ENCODE results near the gene PLPP7.
"Not testable (repeated sequence)": the region's sequence is repeated elsewhere in the genome, so short reads cannot be mapped to it uniquely, and the experiment has no call there.

Gene PLPP7

DNA sequence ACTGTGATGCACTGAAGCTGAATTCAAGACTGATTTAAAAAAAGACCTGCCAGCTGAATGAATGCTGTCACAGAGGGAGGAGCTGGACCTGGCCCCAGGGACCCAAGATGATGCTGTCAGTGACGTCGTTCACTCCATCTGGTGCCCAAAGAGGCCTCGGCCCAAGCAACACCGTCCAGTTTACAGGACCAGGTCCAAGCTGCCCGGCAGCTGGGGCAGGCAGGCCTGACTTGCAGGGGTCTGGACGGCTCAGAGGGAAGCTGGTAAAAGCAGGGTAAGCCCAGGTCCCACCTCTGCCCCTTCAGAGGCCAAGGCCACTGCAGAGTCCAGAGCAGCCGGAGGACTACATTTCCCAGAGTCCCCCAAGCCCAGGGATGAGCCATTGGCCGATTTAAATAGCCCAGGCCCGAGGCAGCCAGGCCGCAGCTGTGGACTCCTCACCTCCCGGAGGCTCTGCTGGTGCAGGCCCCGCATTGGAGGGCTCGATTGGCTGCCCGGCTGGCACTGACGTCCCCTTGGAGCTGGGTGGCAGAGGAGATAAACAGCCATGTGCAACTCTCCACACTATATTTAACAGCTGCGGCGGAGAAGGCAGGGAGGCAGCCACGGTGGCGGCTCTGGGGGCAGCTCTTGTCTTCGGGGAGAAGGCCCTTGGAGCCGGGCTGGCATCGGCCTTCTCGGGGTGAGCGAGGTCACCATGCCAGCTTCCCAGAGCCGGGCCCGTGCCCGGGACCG, at the start of gene PLPP7:
Gene PLPP7 (plus strand): TSS at position 423 of the 735 bp plus-strand sequence. CDS start 275 bp downstream, at position 698.
- DNase-seq, result no peak

DNA sequence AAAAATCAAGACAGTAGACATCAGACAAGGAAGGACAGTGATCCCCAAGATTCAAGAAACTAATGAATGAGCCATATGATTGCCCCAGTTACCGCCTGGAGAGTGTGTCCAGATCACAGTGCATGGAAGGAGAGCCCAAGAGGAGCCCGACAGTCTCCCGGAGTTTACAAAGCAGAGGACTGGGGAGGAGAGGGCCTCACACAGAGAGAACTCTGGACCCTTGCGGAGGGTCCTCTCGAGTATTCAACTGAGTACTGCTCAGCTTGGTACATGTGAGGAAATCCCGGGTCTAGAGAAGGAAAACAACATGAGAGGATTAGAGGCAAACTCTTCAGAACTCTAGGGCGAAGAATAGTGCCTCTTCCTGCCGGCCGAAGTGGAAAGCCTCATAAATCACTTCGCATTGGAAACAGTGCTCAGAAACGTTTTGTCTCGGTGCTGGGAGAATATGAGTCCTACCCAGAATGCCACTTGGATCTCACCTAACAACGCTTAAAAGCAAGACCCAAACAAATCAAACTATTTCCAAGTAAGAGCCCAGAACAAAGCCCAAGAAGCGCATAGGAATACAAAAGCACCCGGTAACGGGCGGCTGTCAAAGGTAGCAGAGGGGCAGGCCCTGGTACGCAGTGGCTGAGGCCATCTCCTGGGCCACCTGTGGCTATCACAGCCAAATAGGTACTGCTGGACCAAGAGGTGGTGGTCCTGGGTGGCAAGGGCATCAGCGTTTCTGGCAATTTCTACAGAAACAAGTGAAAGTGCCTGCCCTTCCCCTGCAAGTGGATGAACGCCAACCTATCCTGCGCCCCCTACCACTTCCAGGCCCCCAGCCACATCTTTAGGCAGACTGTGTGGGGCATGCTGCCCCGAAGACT, 49.2 kb upstream of the PLPP7 start:
- no peak for DNase-seq

DNA sequence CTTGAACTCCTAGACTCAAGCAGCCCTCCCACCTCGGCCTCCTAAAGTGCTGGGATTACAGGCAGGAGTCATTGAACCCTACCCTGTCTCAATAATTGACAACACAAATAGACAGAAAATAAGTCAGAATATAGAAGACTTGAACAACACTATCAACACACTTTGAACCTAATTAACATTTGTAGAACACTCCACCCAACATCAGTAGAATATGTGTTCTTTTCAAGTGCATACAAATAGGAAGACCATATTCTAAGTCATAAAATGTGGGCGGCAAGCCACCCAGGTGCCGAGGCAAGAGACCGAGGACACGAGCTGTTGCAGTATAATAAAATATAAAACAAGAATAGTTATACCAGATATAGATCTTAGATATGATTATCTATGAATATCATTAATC, 45.2 kb upstream of the PLPP7 start:
- DNase-seq, result not testable (repeated sequence)

DNA sequence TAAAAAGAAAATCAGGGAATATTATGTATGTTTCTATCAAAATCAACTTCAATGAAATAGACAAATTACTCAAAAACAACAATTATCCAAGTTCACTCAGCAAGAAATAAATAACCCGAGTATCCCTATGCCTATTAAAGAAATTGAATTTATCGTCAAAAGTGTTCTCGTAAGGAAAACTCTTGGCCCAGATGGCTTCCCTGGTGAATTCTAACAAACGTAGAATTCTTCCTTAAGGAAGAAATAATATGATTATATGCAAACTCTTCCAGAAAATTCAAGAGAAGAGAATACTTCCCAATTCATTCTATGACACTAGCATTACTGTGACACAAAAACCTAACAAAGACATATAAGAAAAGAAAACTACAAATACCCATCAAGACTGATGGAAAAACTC, 42.9 kb upstream of the PLPP7 start:
- DNase-seq, result no peak

DNA sequence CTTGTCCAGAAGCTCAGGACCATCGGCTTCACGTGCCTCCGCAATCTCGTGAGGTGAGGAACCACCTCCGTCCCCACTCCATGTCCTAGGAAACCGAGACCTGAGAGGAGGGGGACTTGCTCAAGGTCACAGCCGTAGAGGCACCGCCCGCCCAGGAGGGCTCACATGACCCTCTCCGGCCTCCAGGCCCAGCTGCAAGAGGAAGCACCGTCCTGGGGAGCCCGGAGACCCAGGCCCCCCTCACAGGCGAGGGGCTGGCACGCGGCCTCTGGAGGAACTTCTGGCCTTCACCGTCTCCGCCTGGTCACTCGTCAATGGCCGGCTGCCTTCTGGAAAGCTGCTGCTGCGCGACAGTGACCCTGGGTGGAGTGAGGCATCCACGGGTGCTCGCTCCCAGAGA, 37.4 kb upstream of the PLPP7 start:
- no peak for DNase-seq

DNA sequence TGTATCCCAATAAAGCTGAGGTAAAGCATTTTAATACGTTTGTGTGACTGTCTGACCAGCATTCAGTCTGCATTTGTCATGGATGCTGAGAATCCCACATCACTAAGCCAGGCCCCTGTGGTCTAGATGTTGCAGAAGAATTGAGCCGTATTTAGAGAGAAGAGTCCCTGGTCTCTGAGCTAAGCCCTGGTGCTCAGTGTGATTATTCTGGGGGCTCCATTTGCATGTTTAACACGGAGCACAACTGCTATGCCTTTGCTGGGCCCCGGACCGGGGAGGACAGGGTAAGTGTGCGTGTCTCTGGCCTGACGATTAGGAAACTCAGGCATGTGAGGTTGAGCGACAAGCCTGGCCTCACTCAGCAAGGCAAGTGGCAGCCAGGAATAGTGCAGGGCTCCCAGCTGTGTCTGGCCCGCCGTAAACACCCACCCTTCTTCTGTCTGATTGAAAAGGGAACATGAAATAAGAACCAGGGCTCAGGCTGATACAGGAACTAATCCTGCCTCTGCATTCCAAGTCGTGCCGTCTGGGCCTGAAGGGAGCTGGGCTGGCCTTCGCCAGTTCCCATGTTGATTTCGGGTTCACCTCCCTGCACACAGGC, 35.5 kb upstream of the PLPP7 start:
- no peak for DNase-seq

DNA sequence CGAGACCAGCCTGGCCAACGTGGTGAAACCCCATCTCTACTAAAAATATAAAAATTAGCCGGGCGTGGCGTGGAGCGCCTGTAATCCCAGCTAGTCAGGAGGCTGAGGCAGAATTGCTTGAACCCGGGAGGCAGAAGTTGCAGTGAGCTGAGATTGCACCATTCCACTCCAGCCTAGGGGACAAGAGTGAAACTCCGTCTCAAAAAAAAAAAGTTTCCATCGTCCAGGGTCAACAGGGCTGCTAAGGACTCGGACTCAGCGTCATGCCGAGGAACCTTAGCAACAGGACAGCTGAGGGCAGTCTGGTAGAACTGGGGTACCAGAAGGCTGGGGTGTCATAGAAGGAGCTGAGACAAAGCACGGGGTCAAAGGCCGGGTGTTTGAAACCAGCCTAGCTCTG, 34.9 kb upstream of the PLPP7 start:
- DNase-seq, result no peak

DNA sequence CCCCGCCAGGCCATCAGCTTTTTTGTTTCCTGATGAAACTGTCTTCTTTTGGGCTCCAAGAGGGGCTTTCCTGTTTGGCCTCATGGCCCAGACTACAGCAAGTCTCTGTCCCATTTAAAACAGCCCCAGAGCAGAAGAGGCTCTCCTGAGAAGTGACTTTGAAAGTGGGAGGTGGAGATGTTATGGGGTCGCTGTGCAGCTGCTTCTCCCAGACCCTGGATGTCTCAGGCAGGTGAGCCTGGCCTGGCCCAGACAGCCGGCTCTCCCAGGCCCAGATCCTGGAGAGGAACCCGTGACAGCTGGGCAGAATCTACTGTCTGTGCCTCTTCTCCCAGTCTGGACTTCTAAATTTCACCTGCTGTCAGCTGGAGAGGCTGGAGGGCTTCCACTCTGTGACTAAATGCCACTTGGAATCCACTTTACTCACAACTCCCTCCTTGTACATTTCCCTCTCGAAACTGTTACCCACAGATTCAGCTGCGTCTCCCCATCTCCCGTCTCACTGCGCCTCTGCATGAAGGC, 33.8 kb upstream of the PLPP7 start:
- DNase-seq, result no peak

DNA sequence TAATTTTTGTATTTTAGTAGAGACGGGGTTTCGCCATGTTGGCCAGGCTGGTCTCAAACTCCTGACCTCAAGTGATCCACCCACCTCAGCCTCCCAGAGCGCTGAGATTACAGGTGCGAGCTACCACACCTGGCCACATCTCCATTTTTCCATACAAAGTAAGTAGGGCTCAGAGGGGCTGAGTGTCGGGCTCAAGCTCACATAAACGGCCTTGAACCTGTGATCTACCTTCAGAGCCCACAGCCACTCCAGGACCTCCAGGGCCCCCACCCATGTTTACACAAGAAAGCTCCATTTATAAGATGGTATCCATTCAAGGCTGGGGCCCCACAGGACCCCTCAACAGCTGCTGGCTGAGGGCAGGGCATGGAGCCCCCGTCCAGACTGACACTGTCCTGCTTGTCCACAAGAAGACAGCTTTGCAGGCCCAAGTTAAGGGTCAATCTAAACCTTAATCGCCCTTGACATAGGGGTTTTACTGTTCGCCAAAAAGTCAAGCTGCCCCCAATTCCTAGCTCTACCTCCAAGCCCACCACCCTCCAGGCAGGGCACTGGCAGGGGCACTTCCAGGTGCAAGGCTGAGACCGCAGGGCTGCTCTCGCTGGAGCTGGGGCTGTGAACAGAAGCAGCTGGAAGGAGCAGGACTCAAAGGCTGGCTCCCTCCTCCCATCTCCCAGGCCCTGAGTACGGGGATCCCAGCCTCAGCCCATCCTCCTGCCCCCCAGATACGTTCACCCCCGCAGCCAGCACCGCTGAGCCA, 32.1 kb upstream of the PLPP7 start:
- DNase-seq, result no peak

DNA sequence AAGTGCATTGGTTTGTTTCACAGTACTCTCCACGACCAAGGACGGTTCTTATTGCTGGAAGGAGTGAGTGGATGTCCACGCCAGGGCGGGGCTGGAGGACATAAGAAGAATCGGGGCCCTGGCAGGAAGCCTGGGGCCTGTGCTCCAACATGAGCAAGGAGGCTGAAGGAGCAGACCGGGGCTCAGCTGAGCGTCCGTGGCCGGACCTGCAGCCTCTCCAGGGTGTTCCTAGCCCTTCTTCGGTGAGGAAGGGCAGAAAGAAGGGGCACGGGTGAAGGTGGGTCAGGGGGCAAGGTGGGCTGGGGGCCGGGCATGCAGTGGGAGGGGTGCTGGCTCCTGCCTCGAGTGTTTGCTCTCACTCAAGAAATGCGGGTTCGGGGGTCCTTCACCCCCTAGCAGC, 31.3 kb upstream of the PLPP7 start:
- DNase-seq, result no peak

DNA sequence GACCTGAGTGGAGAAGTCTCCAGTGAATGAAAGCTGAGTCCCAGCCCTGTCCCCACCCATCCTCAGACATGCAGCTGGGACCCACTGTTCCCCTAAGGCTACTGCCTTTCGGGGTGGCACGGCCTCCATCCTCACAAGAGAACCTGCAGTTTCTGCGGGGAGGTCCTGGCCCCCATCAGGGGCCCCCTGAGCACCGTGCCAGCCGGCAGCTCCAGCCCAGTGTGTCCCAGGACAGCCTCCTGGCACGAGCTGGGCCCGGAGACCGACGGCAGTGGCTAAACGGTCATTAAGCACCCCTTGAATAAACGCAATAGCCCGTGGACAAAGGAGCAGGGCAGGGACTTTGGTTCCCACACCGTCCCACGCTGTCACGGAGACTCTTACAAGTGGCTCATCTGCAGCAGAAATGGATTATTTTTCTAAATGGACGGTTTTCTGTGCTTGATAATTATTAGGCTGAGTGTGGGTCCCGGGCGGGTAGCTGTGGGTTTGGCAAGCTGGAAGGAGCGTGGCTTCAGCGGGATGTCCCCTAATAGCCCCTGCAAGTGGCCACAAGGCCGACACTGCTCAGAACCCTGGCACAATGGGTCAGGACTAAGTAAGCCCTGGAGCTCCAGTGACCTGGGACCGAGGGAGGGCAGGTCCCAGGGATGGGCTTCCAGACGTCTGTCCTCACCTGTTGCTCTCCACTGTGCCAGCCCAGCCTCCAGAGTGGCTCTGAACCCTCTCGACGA, 30.7 kb upstream of the PLPP7 start:
- DNase-seq, result no peak

DNA sequence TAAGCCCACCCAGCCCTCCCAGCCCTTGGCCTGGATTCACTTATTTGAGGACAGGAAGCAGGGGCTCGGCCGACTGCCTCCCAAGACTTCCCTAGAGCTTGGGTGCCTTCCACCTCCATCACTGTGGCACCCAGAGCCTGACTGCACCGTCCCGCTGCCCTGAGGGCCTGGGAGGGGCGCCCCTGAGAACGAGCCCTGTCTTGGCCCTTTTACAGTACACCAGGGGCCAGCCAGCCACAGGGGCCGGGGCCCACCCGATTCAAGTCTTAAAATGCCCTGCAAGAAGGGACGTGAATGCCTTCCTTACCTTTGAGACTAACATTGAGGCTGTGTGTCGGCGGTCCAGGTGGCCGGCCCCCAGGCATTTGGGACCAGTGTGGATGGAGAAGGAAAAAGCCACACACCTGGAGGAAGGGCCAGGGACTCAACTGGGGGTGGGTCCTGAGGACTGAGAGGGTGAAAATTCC, 30.1 kb upstream of the PLPP7 start:
- no peak for DNase-seq

DNA sequence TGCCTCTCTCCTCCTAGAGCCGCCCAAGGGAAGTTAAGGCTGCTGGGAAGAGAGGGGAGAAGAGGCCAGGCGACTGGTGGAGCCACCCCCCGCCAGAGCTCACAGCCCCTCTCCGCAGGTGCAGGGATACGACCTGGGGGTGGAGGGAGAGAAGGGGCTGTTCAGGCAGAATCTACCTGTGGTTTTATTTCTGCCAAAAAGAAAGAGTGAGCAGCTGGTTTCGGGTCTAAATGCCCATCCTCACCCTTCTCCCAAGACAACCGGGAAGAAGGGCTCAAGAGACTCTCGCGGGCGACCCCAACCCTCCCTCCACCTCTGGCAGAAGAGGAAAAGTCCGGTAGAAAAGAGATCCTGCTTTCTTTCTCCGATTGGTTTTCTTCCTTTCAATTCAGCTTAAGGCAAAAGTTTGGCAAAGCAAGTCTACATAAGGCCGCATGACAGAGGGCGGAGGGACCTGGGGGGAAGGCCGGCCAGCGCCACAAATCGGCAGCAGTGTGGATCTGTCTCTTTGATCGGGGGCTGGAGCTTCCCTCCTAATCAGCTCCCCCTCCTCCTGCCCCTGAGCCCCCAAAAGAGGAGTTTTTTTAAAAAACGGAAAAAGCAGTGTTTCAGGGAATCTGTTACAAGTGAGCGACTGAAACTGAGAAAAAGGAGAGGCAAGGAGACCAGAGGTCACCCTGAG, 29.5 kb upstream of the PLPP7 start:
- DNase-seq, result no peak

DNA sequence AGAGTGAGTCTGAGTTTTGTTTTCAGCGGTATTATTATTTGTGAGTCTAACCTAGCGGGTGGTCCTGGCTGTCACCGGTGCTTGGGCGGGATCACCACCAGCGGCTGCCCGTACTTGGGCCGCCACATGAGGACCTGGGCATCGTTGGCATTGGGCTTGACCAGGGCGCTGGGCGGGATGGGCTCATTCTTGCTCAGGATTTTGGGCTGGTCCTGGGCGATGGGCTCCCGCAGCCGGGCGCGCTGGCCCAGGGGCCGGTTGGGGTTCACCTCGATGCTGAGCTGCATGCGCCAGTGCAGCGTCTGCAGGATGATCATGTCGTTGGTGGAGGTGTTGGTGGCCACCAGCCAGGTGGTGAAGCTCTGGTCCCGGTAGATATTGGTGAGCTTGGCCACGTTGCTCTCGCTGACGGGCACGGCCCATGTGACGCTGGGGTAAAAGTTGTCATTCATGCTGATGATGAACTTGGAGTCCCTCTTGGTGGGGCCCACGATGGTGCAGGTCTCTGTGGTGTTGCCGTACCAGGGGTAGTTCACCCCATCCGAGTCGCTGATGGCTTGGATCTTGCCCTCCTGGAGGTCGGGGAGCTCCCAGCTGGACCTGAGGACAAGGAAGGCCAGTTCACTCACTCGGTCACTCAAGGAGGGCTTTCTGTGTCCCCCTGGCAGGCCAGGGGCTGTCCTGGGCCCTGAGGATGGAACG, 28.6 kb upstream of the PLPP7 start:
- no peak for DNase-seq

DNA sequence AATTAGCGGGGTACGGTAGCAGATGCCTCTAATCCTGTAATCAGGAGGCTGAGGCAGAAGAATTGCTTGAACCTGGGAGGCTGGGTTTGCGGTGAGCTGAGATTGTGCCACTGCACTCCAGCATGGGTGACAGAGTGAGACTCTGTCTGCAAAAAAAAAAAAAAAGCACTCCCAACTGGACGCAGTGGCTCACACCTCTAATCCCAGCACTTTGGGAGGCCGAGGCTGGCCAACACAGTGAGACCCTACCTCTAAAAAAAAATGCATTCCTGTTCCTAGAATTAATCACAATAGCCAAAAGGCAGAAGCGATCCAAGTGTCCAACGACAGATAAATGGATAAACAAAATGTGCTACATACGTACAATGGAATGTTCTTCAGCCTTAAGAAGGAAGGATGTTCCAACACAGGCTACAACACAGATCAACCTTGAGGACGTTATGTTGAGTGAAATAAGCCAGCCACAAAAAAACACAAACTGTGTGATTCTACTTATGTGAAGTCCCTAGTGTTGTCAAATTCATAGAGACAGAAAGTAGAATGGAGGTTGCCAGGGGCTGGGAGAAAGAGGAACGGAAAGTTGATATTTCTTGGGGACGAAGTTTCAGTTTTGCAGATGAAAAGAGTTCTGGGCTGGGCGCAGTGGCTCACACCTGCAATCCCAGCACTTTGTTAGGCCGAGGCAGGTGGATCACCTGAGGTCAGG, 27.0 kb upstream of the PLPP7 start:
- DNase-seq, result no peak

DNA sequence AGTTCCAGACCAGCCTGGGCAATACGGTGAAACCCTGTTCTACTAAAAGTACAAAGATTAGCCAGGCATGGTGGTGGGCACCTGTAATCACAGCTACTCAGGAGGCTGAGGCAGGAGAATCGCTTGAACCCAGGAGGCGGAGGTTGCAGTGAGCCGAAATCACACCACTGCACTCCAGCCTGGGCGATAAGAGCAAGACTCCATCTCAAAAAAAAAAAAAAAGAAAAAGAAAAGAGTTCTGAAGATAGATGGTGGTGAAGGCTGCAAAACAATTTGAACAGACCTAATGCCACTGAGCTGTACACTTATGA, 26.5 kb upstream of the PLPP7 start:
- not testable (repeated sequence) for DNase-seq

DNA sequence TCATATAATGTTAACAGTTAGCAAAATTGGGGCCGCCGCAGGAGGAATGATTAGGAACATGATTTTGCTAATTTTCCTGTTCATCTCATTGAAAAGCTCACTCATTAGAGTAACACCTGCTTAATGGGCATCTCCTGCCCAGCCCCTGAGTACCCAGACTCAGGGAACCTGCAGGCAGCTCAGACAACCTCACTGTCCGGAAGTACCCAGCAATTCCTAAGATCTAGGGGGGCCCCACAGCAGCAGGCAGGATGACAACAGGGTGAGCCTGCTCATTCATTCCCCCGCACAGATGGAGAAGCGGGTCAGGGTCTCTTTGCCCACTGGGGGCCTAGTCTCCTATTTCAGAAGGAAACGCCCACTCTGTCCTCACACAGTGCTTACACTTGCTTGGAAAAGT, 25.8 kb upstream of the PLPP7 start:
- DNase-seq, result no peak

DNA sequence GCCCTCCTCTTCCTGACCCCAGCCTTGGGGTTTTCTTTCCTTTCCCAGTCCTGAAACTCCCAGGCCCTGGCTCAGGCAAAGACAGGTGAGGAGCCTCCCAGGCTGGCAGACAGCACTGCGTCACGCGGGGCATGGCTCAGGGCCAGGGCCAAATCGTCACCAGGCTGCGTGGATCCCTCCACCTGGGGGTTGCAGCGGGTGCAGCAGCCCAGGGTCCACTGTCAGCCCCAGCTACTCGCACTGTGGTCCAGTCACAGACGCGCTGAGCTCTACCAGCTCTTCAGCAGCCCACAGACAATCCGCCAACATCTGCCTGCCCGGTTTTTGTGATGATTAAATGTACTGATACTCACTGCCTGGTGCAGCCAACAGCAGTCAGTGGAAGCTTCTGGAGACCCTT, 25.3 kb upstream of the PLPP7 start:
- peak in 1 of 2 experiments; percentile 15 for DNase-seq

DNA sequence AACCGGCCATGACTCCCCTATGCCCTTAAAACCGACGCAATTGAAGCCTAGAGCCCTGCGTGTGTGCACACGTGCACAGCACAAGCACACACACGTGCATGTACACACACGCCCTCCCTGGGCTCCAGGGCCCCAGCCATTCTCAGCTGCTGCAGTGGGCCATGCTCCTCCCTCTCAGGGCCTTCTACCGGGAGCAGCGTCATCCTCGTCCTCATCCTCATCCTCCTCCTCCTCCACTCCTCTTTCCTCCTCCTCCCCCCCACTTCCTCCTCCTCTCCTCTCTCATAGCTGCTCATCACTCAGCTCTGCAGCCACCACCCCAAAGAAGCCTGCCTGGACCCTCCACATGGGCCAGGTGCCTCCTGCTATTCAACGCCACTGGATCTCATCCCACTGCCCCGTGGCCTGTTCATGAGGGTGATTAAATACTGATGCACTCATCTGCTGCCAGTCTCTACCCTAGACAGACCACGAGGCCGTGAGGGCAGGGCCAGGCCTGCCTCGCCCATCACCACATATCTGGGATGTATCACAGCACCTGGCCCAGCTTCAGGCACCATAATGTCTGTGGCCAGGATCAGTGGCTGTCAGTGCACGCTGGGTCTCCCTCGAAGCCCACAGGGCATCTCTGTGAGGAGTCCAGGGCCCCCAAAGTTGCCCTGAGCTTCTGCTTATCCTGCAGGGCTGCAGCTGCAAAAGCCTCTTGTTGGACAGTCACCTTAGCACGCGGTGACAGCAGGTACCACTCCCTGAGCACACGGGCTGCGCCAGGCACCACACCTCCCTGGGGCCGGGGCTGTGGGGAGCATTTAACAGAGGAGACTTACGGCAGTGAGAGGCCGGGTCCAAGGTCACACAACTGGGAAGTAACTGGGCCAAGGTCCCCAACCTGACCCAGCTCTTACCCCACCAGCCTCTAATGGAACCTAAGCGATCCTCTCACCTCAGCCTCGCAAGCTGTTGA, 23.0 kb upstream of the PLPP7 start:
- no peak for DNase-seq

Data from NCI-H2081 (cell line).